Keratinocyte (primary cell): Measurements from ENCODE around the gene NFE2L1. TPM values are rescaled to one million over a fixed set of nuclear protein-coding genes. Genes with fewer than 3 reads are reported as not detected.

Source experiments
- DNase-seq: peaks from one replicate; pipeline ENCODE4 v3.0.0-alpha.2; 2011; ENCODE audit warnings: low read depth, missing footprints, low spot score
- FAIRE-seq: peaks from 2 replicates; lab custom pipeline; 2011; peaks lifted over from hg19 to GRCh38; lab: Jason Lieb, UNC
- H2AFZ ChIP-seq: 2 replicates; pipeline ENCODE4 v1.6.0; 2012; ENCODE audit warnings: low read length, control low read depth, inconsistent platforms; ENCODE audit not compliant: control insufficient read depth
- H3K27ac ChIP-seq: 2 replicates; pipeline ENCODE4 v1.5.1; 2011; ENCODE audit warnings: low read length; ENCODE audit not compliant: control insufficient read depth, insufficient read depth
- H3K27me3 ChIP-seq: 3 replicates; pipeline ENCODE4 v1.6.0; 2011; ENCODE audit warnings: low read length; ENCODE audit not compliant: control insufficient read depth, insufficient read depth; ENCODE audit errors: extremely low read depth
- H3K36me3 ChIP-seq, 2 experiments: 2 replicates in 1 of 2; 3 replicates in 1 of 2; pipeline ENCODE4 v1.5.1; 2011; ENCODE audit warnings: low read length in 2 of 2, mild to moderate bottlenecking in 1 of 2; ENCODE audit not compliant: control insufficient read depth in 2 of 2, insufficient read depth in 2 of 2; ENCODE audit errors: extremely low read depth in 1 of 2
- H3K4me1 ChIP-seq: 3 replicates; pipeline ENCODE4 v1.5.1; 2011; ENCODE audit warnings: low read length; ENCODE audit not compliant: control insufficient read depth, insufficient read depth; ENCODE audit errors: extremely low read depth
- H3K4me2 ChIP-seq: 3 replicates; pipeline ENCODE4 v1.6.0; 2011; ENCODE audit warnings: low read depth, low read length; ENCODE audit not compliant: control insufficient read depth, insufficient read depth; ENCODE audit errors: extremely low read depth
- H3K4me3 ChIP-seq, 3 experiments: fragments of 200-600 bp in 1 of 3; sonication (generic) in 1 of 3; 2 replicates in 2 of 3; 3 replicates in 1 of 3; pipeline ENCODE4 v1.5.1; 2011 to 2016; ENCODE audit warnings: low read length in 3 of 3, mild to moderate bottlenecking in 3 of 3, control low read depth in 2 of 3, inconsistent platforms in 1 of 3, low read depth in 1 of 3, mixed read lengths in 1 of 3, mixed run types in 1 of 3, moderate library complexity in 1 of 3; ENCODE audit not compliant: control insufficient read depth in 2 of 3, insufficient read depth in 2 of 3; ENCODE audit errors: extremely low read depth in 1 of 3
- H3K79me2 ChIP-seq: 2 replicates; pipeline ENCODE4 v1.6.0; 2012; ENCODE audit warnings: low read length; ENCODE audit not compliant: control insufficient read depth, insufficient read depth
- H3K9ac ChIP-seq: 3 replicates; pipeline ENCODE4 v1.6.0; 2011; ENCODE audit warnings: low read length; ENCODE audit not compliant: control insufficient read depth, insufficient read depth; ENCODE audit errors: extremely low read depth
- H3K9me1 ChIP-seq: 3 replicates; pipeline ENCODE4 v1.6.0; 2011; ENCODE audit warnings: low read length; ENCODE audit not compliant: control insufficient read depth, insufficient read depth; ENCODE audit errors: extremely low read depth
- H3K9me3 ChIP-seq: 2 replicates; pipeline ENCODE4 v1.5.1; 2012; ENCODE audit warnings: low read depth, low read length; ENCODE audit not compliant: control insufficient read depth
- H4K20me1 ChIP-seq: 3 replicates; pipeline ENCODE4 v1.6.0; 2011; ENCODE audit warnings: low read length; ENCODE audit not compliant: control insufficient read depth, insufficient read depth; ENCODE audit errors: extremely low read depth
- CTCF ChIP-seq, 3 experiments: IDR thresholded peaks in 1 of 3; conservative IDR thresholded peaks in 1 of 3; optimal IDR thresholded peaks in 1 of 3; 2 replicates in 2 of 3; 3 replicates in 1 of 3; pipeline versions ENCODE3 to v1.5.1; 2011; ENCODE audit warnings: low read length in 3 of 3, mild to moderate bottlenecking in 3 of 3, moderate library complexity in 2 of 3, control low read depth in 1 of 3, inconsistent platforms in 1 of 3; ENCODE audit not compliant: insufficient read depth in 2 of 3; ENCODE audit errors: extremely low read depth in 1 of 3
- EZH2 ChIP-seq: IDR thresholded peaks from one replicate; pipeline ENCODE4 v1.6.1; 2012; ENCODE audit warnings: inconsistent platforms, mild to moderate bottlenecking, low read length, moderate library complexity
- dilution Hi-C: fragments of 300-500 bp; cut with MboI; formaldehyde crosslinking; loops from one replicate; pipeline ENCODE4 v1.7.0; 2020; ENCODE audit warnings: low sequenced_read_pairs; ENCODE audit not compliant: extremely low pct_ligation_motif_present
- polyA plus RNA-seq, 5 experiments: library from polyadenylated mRNA; depleted of rRNA in 3 of 5; stranded (reverse) in 3 of 5; stranded (forward) in 1 of 5; unstranded in 1 of 5; fragments of >200 nt; gene quantifications; 1 replicate in 1 of 5; 2 replicates in 3 of 5; 3 replicates in 1 of 5; pipeline versions ENCODE4 v1.2.1 to v1.2.3, GENCODE V29; 2011 to 2012; ENCODE audit warnings: missing spikeins in 2 of 5, low read depth in 1 of 5, low replicate concordance in 1 of 5

NFE2L1 gene
- polyA plus RNA-seq, 1 donor (not counting 4 experiments of a cell fraction or from before 2014, with no cell fraction given) = 208 TPM

GRCh38 chr17:48027322-48027981, 20.7 kb upstream of the NFE2L1 start:
- no peak for FAIRE-seq
- H3K27me3 ChIP-seq = no peaks in the 10 kb centered on the region
- no peak overlapping the region for H3K4me3 ChIP-seq
- H3K27ac ChIP-seq = no peak overlapping the region
- DNase-seq = no peak
- H3K9me3 ChIP-seq = no peaks in the 10 kb centered on the region
- no peak overlapping the region for H3K4me2 ChIP-seq
- H3K36me3 ChIP-seq = no peaks in the 10 kb centered on the region
- no peak for TF ChIP-seq EZH2
- TF ChIP-seq CTCF (optimal IDR thresholded peaks at IDR 0.05 in 1 of 3, IDR thresholded peaks at IDR 0.05 in 1 of 3, conservative IDR thresholded peaks at IDR 0.05 in 1 of 3; ENCODE audit: extremely low read depth in 1 of 3, insufficient read depth in 2 of 3, low read length in 3 of 3) = no peak
- no peaks in the 10 kb centered on the region for H4K20me1 ChIP-seq
- H3K9me1 ChIP-seq = peaks cover 3% of the 10 kb centered on the region
- peaks cover 48% of the 10 kb centered on the region for H3K4me1 ChIP-seq
- H3K79me2 ChIP-seq = no peaks in the 10 kb centered on the region
- dilution Hi-C loops = no loop called here
- no peak overlapping the region for H3K9ac ChIP-seq
- H2AFZ ChIP-seq = no peak overlapping the region

- Histone ChIP-seq H3K9me3 (no peaks in the 10 kb centered on the region), H3K4me3 (no peak overlapping the region), H3K36me3 (no peaks in the 10 kb centered on the region), H3K4me1 (peaks cover 39% of the 10 kb centered on the region), H3K27ac (no peak overlapping the region), H3K9ac (no peak overlapping the region), H3K4me2 (no peak overlapping the region), H3K79me2 (no peaks in the 10 kb centered on the region), H3K27me3 (no peaks in the 10 kb centered on the region), H2AFZ (no peak overlapping the region), H3K9me1 (peaks cover 3% of the 10 kb centered on the region), H4K20me1 (no peaks in the 10 kb centered on the region)
- dilution Hi-C loops = no loop called here
- no peak for FAIRE-seq
- no peak for TF ChIP-seq EZH2
- no peak for TF ChIP-seq CTCF (optimal IDR thresholded peaks at IDR 0.05 in 1 of 3, IDR thresholded peaks at IDR 0.05 in 1 of 3, conservative IDR thresholded peaks at IDR 0.05 in 1 of 3; ENCODE audit: extremely low read depth in 1 of 3, insufficient read depth in 2 of 3, low read length in 3 of 3)
- no peak for DNase-seq
These were observed 19.4 kb upstream of the NFE2L1 start for GRCh38 chr17:48028736-48029135.
